Immature natural killer cell (primary cell): ENCODE measurements around the gene RWDD3. TPM values are rescaled to one million over a fixed set of nuclear protein-coding genes. Genes with fewer than 3 reads are reported as not detected.
A peak's percentile ranks its signal among the peaks of the same experiment; 100 is the strongest.

Source experiments
- DNase-seq, 3 donors: peaks; one replicate each; pipeline ENCODE4 v3.0.0; 2022; ENCODE audit warnings: mixed read lengths in 1 of 3
- H3K27ac Mint-ChIP-seq, 6 donors: one replicate each; pipeline ENCODE4 v1.8.0; 2020; ENCODE audit warnings: mixed read lengths in 6 of 6, mild to moderate bottlenecking in 5 of 6, inconsistent platforms in 4 of 6, moderate library complexity in 3 of 6
- H3K27me3 Mint-ChIP-seq, 3 donors: one replicate each; pipeline ENCODE4 v1.8.0; 2020 to 2021; ENCODE audit warnings: low read depth in 3 of 3, mild to moderate bottlenecking in 3 of 3, mixed read lengths in 3 of 3, moderate library complexity in 3 of 3, inconsistent platforms in 1 of 3
- H3K36me3 Mint-ChIP-seq, 3 donors: one replicate each; pipeline ENCODE4 v1.8.0; 2020; ENCODE audit warnings: mixed read lengths in 3 of 3, inconsistent platforms in 2 of 3, mild to moderate bottlenecking in 2 of 3
- H3K4me1 Mint-ChIP-seq, 2 donors: one replicate each; pipeline ENCODE4 v1.8.0; 2020; ENCODE audit warnings: inconsistent platforms in 2 of 2, mild to moderate bottlenecking in 2 of 2, mixed read lengths in 2 of 2, moderate library complexity in 1 of 2
- H3K4me3 Mint-ChIP-seq, 5 donors: one replicate each; pipeline ENCODE4 v1.8.0; 2020; ENCODE audit warnings: mild to moderate bottlenecking in 5 of 5, mixed read lengths in 5 of 5, inconsistent platforms in 3 of 5, moderate library complexity in 3 of 5
- H3K9me3 Mint-ChIP-seq, 6 donors: one replicate each; pipeline ENCODE4 v1.8.0; 2020; ENCODE audit warnings: mild to moderate bottlenecking in 6 of 6, mixed read lengths in 6 of 6, inconsistent platforms in 4 of 6, moderate library complexity in 3 of 6
- polyA plus RNA-seq, 3 donors: library from polyadenylated mRNA; unstranded; fragments of 300-500 nt; fragmentation: Illumina TruSeq; gene quantifications; one replicate each; pipeline ENCODE4 v1.2.3, GENCODE V29; 2021

RWDD3 gene
- polyA plus RNA-seq, result 10 to 100 TPM; 26.4 to 40.3 (median 31.9) TPM

GRCh38 chr1:95233737-95234500, at the start of gene RWDD3:
Gene RWDD3, plus strand, starts transcription at chr1:95234210. Its CDS starts 21 bp downstream, at chr1:95234231.
- peak; percentile 91 to 92 (median 91) for DNase-seq
- peaks cover 33 to 45% of the 10 kb centered on the region in 2 donors for H3K4me1 Mint-ChIP-seq
- peak within 1 kb of the TSS; percentile 67 to 91 (median 83) for H3K27ac Mint-ChIP-seq
- no peaks in the 10 kb centered on the region for H3K9me3 Mint-ChIP-seq
- peak within 1 kb of the TSS; percentile 87 to 93 (median 90) for H3K4me3 Mint-ChIP-seq
- H3K27me3 Mint-ChIP-seq, result peaks cover 6 to 12% (median 11%) of the 10 kb centered on the region in 3 donors
- H3K36me3 Mint-ChIP-seq, result peaks cover 0 to 5% (median 0%) of the 10 kb centered on the region in 3 donors

GRCh38 chr1:95186149-95186548, 47.9 kb upstream of the RWDD3 start:
- Mint-ChIP-seq H3K27ac (no peak overlapping the region), H3K4me3 (no peak overlapping the region), H3K27me3 (peaks cover 2 to 6% (median 4%) of the 10 kb centered on the region in 3 donors), H3K9me3 (peaks cover 0 to 2% (median 0%) of the 10 kb centered on the region in 6 donors), H3K36me3 (no peaks in the 10 kb centered on the region), H3K4me1 (no peaks in the 10 kb centered on the region)
- no peak for DNase-seq

- H3K4me3 Mint-ChIP-seq, result no peak overlapping the region
- no peak for DNase-seq
- H3K27me3 Mint-ChIP-seq, result peaks cover 0 to 6% (median 1%) of the 10 kb centered on the region in 3 donors
- H3K4me1 Mint-ChIP-seq, result no peaks in the 10 kb centered on the region
- H3K9me3 Mint-ChIP-seq, result no peaks in the 10 kb centered on the region
- no peaks in the 10 kb centered on the region for H3K36me3 Mint-ChIP-seq
- no peak overlapping the region for H3K27ac Mint-ChIP-seq
These were observed 40.4 kb upstream of the RWDD3 start for GRCh38 chr1:95193591-95193990.

- no peak overlapping the region for H3K27ac Mint-ChIP-seq
- H3K4me3 Mint-ChIP-seq, result no peak overlapping the region
- DNase-seq, result no peak
- no peaks in the 10 kb centered on the region for H3K36me3 Mint-ChIP-seq
- peaks cover 0 to 6% (median 1%) of the 10 kb centered on the region in 3 donors for H3K27me3 Mint-ChIP-seq
- no peaks in the 10 kb centered on the region for H3K4me1 Mint-ChIP-seq
- no peaks in the 10 kb centered on the region for H3K9me3 Mint-ChIP-seq
These were observed 39.0 kb upstream of the RWDD3 start for GRCh38 chr1:95195046-95195445.

GRCh38 chr1:95196017-95196416, 38.0 kb upstream of the RWDD3 start:
- Mint-ChIP-seq H3K4me1 (no peaks in the 10 kb centered on the region), H3K27ac (no peak overlapping the region), H3K9me3 (no peaks in the 10 kb centered on the region), H3K36me3 (no peaks in the 10 kb centered on the region), H3K27me3 (peaks cover 0 to 2% (median 1%) of the 10 kb centered on the region in 3 donors), H3K4me3 (no peak overlapping the region)
- no peak for DNase-seq

GRCh38 chr1:95197616-95198252, 36.3 kb upstream of the RWDD3 start:
- Mint-ChIP-seq H3K36me3 (no peaks in the 10 kb centered on the region), H3K9me3 (no peaks in the 10 kb centered on the region), H3K4me1 (no peaks in the 10 kb centered on the region), H3K27me3 (peaks cover 0 to 1% (median 0%) of the 10 kb centered on the region in 3 donors), H3K4me3 (no peak overlapping the region), H3K27ac (no peak overlapping the region)
- DNase-seq, result no peak

GRCh38 chr1:95201905-95202304, 32.1 kb upstream of the RWDD3 start:
- Mint-ChIP-seq H3K4me3 (no peak overlapping the region), H3K4me1 (no peaks in the 10 kb centered on the region), H3K27ac (no peak overlapping the region), H3K9me3 (peaks cover 0 to 2% (median 0%) of the 10 kb centered on the region in 6 donors), H3K36me3 (no peaks in the 10 kb centered on the region), H3K27me3 (peaks cover 0 to 2% (median 0%) of the 10 kb centered on the region in 3 donors)
- no peak for DNase-seq

GRCh38 chr1:95203908-95204437, 30.0 kb upstream of the RWDD3 start:
- no peak overlapping the region for H3K4me3 Mint-ChIP-seq
- no peaks in the 10 kb centered on the region for H3K36me3 Mint-ChIP-seq
- no peak for DNase-seq
- no peak overlapping the region for H3K27ac Mint-ChIP-seq
- peaks cover 0 to 2% (median 0%) of the 10 kb centered on the region in 3 donors for H3K27me3 Mint-ChIP-seq
- peaks cover 0 to 2% (median 0%) of the 10 kb centered on the region in 6 donors for H3K9me3 Mint-ChIP-seq
- no peaks in the 10 kb centered on the region for H3K4me1 Mint-ChIP-seq

GRCh38 chr1:95206514-95206913, 27.5 kb upstream of the RWDD3 start:
- Mint-ChIP-seq H3K9me3 (peaks cover 0 to 4% (median 0%) of the 10 kb centered on the region in 6 donors), H3K36me3 (no peaks in the 10 kb centered on the region), H3K4me1 (no peaks in the 10 kb centered on the region), H3K4me3 (no peak overlapping the region), H3K27me3 (peaks cover 0 to 6% (median 3%) of the 10 kb centered on the region in 3 donors), H3K27ac (no peak overlapping the region)
- DNase-seq, result no peak

GRCh38 chr1:95207223-95207935, 26.6 kb upstream of the RWDD3 start:
- peaks cover 0 to 6% (median 5%) of the 10 kb centered on the region in 3 donors for H3K27me3 Mint-ChIP-seq
- DNase-seq, result no peak

GRCh38 chr1:95208876-95209275, 25.1 kb upstream of the RWDD3 start:
- H3K4me1 Mint-ChIP-seq, result no peaks in the 10 kb centered on the region
- H3K9me3 Mint-ChIP-seq, result peaks cover 0 to 12% (median 0%) of the 10 kb centered on the region in 6 donors
- H3K27ac Mint-ChIP-seq, result no peak overlapping the region
- no peak overlapping the region for H3K4me3 Mint-ChIP-seq
- no peak for DNase-seq
- no peaks in the 10 kb centered on the region for H3K36me3 Mint-ChIP-seq
- H3K27me3 Mint-ChIP-seq, result peaks cover 0 to 9% (median 5%) of the 10 kb centered on the region in 3 donors

More at GRCh38 chr1:95207223-95207935, 26.6 kb upstream of the RWDD3 start:
- no peak overlapping the region for H3K4me3 Mint-ChIP-seq
- H3K4me1 Mint-ChIP-seq, result no peaks in the 10 kb centered on the region
- H3K9me3 Mint-ChIP-seq, result peaks cover 0 to 5% (median 0%) of the 10 kb centered on the region in 6 donors
- no peaks in the 10 kb centered on the region for H3K36me3 Mint-ChIP-seq
- H3K27ac Mint-ChIP-seq, result no peak overlapping the region

- Mint-ChIP-seq H3K4me1 (no peaks in the 10 kb centered on the region), H3K9me3 (peaks cover 0 to 12% (median 0%) of the 10 kb centered on the region in 6 donors), H3K36me3 (no peaks in the 10 kb centered on the region), H3K27ac (no peak overlapping the region), H3K4me3 (no peak overlapping the region), H3K27me3 (peaks cover 0 to 9% (median 5%) of the 10 kb centered on the region in 3 donors)
- DNase-seq, result no peak
These were observed 24.7 kb upstream of the RWDD3 start for GRCh38 chr1:95209291-95209690.

- H3K27ac Mint-ChIP-seq, result no peak overlapping the region
These were observed 17.6 kb upstream of the RWDD3 start for GRCh38 chr1:95216292-95216990.

More at GRCh38 chr1:95216292-95216990, 17.6 kb upstream of the RWDD3 start:
- Mint-ChIP-seq H3K9me3 (peaks cover 0 to 16% (median 0%) of the 10 kb centered on the region in 6 donors), H3K36me3 (no peaks in the 10 kb centered on the region), H3K4me3 (no peak overlapping the region), H3K4me1 (no peaks in the 10 kb centered on the region), H3K27me3 (peaks cover 2 to 26% (median 2%) of the 10 kb centered on the region in 3 donors)
- DNase-seq, result no peak
